GM12875 (cell line): ENCODE results near the gene PRR5L.

Experiments used
- H3K4me3 ChIP-seq: one replicate; pipeline ENCODE4 v1.5.1; 2011; ENCODE audit warnings: low read depth, low read length, control low read depth
- TF ChIP-seq, protein P1 (sequence below): IDR thresholded peaks from 2 replicates; pipeline ENCODE4 v1.5.1; 2011; ENCODE audit warnings: low read depth, mild to moderate bottlenecking, control low read depth, inconsistent platforms, low read length, moderate library complexity, borderline replicate concordance; ENCODE audit not compliant: insufficient read depth

The PRR5L gene

GRCh38 chr11:36408498-36409136 is 112.5 kb downstream of the PRR5L start:
- TF ChIP-seq, protein P1, sequence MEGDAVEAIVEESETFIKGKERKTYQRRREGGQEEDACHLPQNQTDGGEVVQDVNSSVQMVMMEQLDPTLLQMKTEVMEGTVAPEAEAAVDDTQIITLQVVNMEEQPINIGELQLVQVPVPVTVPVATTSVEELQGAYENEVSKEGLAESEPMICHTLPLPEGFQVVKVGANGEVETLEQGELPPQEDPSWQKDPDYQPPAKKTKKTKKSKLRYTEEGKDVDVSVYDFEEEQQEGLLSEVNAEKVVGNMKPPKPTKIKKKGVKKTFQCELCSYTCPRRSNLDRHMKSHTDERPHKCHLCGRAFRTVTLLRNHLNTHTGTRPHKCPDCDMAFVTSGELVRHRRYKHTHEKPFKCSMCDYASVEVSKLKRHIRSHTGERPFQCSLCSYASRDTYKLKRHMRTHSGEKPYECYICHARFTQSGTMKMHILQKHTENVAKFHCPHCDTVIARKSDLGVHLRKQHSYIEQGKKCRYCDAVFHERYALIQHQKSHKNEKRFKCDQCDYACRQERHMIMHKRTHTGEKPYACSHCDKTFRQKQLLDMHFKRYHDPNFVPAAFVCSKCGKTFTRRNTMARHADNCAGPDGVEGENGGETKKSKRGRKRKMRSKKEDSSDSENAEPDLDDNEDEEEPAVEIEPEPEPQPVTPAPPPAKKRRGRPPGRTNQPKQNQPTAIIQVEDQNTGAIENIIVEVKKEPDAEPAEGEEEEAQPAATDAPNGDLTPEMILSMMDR = no peak
- H3K4me3 ChIP-seq = no peak overlapping the region

DNA sequence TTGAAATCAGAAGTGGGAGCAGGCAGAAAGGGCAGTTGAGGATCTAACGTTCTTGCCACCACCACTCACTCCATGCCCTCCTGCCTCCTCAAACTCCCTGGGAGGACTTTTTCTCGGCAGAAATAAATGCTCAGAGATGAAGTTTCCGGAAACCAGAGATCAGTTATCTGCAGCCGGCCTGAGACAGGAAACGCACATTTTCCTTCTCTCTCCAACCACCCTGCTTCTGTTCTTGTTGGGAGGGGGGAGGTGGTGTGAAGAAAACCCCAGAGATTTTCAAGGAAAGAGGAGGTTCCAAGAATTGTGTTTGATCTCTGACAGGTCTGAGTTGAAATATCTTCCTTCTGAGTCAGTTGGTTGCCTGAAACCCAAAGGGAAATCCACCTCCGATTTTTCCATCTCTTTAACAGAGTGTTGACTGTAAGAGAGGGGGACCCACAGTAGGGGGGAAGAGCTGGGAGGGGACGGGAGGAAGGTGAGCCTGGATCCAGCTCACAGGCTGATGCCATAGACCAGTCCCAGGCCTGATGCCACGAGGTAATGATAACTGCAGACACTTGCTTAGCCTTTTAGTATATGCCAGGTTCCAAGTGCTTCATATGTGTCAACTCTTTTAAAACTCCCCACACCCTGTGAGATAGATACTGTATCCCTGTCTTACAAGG is 113.2 kb downstream of the PRR5L start:
- TF ChIP-seq, protein P1 = no peak
- no peak overlapping the region for H3K4me3 ChIP-seq

DNA sequence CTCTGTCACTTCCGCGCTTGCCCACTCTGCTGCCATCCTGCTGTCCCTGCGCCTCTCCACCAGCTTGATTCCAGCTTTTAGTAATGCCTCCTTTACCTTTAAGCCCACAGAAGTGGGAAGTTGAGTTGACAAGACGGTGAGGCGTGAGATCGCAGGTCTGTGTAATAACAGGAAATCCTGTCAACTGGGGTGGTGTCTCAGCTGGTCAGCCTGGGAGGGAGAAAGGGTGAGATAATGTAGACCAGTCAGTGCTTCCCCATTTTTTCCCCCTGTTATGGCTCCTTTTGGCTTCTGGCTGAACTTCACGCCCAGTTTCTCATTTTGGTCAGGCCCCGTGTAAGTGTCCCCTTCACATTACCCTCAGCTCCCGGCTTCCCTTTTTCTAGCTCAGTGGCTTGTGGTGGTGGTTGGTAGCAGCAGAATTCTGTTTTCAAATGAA is 115.1 kb downstream of the PRR5L start:
- H3K4me3 ChIP-seq = no peak overlapping the region

DNA sequence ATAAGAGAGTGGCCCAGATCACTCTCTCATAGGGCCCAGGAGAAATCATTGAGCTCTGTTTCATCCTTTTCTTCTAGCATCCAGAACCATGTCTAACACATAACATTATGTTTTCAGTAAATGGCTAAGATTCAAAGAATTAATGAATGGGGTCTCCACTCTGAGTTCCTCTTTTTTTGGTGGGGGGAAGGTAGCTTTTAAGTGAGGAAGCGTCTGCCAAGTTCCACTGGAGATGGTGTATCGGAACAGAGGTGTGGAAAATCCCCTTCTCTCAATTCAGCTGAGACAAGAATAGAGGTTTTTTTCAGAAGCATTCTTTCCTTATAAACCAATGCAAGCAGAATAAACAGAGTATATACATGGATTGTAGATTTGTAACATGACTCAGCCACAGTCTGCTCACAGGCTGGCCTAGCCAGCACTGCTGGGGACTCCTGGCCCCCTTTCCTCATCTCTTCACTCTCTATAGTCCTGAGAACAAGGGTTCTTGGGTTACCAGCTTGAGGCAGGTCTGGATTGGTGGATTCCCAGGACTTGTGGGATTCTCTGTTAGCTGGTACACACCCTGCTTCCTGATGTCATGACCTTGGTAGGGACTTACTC is 116.8 kb downstream of the PRR5L start:
- TF ChIP-seq, protein P1 = no peak
- H3K4me3 ChIP-seq = no peak overlapping the region

More for the DNA sequence above, 115.1 kb downstream of the PRR5L start:
- TF ChIP-seq, protein P1 = no peak

GRCh38 chr11:36417154-36417553 is 121.1 kb downstream of the PRR5L start:
- TF ChIP-seq, protein P1 = no peak

GRCh38 chr11:36419791-36420424 is 123.8 kb downstream of the PRR5L start:
- no peak overlapping the region for H3K4me3 ChIP-seq
- TF ChIP-seq, protein P1 = no peak

More at GRCh38 chr11:36417154-36417553, 121.1 kb downstream of the PRR5L start:
- H3K4me3 ChIP-seq = no peak overlapping the region
